GM18907 (cell line): Measurements from ENCODE around the gene C1GALT1.

ENCODE experiments used
- ATAC-seq: cut with Tn5 transposase; IDR thresholded peaks from one replicate; pipeline ENCODE4 v1.9.1; 2021; ENCODE audit warnings: mild to moderate bottlenecking, moderate library complexity; ENCODE audit not compliant: unreplicated experiment

Gene C1GALT1

DNA sequence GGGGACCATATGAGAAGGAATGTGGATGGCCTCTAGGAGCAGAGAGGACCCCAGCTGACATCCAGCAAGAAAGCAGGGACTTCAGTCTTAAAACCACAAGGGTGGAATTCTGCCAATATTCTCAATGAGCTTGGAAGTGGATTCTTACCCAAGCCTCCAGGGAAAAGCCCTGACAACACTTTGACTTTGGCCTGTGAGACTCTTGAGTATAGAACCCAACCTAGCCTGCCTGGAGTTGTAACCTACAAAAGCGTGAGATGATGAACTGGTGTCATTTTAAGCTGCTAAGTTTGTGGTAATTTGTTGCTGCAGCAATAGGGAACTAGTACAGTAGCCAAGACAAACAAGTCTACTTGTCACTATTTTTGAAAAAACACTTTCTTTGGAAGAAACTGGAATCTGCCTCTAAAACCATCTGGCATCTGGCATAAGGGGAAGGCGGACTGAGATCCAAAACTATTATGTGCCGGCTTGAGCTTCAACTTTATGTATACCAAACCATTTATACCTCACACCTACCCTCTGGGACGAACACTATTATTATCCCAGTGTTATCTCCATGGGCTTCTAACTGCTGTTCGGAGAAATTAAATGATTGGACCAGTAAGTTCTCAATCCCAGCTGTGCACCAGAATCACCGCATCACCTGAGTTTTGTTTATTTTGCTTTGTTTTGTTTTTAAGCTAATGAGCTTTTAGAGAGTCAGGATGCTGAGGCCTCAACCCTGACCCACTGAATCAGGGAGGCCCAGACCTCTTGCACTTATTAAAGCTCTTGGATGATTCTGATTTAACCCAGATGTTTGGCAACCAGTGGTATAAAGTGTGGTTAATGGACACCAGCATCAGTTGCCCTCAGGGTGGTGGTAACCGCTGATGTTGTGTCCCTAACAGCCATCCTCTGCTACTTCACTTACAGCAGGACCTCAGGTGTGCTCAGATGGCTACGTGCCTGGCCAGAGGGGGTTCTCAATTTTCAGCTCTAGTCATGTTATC lies 83.0 kb downstream of the C1GALT1 start:
- no peak for ATAC-seq

GRCh38 chr7:7266257-7266881 lies 84.0 kb downstream of the C1GALT1 start:
- ATAC-seq, result no peak

- ATAC-seq, result no peak
Observed at GRCh38 chr7:7271094-7271874, 88.9 kb downstream of the C1GALT1 start.

GRCh38 chr7:7272294-7272693 lies 90.0 kb downstream of the C1GALT1 start:
- ATAC-seq, result no peak

- no peak for ATAC-seq
Observed at GRCh38 chr7:7274782-7275181, 92.4 kb downstream of the C1GALT1 start.

- ATAC-seq, result no peak
Observed at GRCh38 chr7:7276161-7276560, 93.8 kb downstream of the C1GALT1 start.

GRCh38 chr7:7290429-7291122 lies 108.2 kb downstream of the C1GALT1 start:
- ATAC-seq, result no peak

- no peak for ATAC-seq
Observed at GRCh38 chr7:7292085-7292484, 109.7 kb downstream of the C1GALT1 start.

GRCh38 chr7:7292608-7293007 lies 110.3 kb downstream of the C1GALT1 start:
- no peak for ATAC-seq

DNA sequence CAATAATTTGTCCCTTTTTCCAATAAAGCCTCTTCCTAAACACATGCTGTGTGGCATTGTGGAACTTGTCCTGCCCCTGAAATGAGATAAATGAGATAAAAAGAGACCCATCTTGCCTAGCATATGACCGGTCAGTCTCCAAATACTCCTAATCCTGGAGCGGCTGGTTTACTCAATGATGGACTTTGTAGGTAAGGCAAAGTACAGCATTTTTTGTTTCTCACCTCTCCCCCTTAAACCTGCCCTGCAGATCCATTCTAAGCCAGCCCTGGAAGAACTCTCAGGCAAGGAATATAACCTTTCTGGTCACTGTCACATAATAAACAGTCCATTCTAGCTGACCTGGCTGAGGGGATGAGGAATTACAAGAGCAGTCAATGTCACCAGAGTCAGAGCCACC lies 110.7 kb downstream of the C1GALT1 start:
- no peak for ATAC-seq

DNA sequence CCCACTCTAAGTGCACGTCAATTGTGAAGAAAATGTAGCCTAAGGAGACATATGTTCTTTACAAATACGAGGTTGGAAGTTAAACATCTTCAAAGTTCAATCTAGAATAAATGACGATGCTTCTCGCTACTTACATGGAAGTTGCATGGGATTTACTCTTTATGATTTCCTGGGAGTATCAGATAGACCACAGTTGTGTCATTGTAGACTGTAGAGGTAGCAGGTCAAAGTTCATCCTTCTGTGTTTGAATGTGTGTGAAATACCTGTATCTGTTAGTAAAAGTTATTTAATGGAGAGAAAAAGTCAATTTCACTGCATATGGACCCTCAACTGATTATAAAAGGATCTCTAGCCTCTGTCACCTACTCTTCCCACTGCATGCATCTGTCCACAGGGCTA lies 112.6 kb downstream of the C1GALT1 start:
- ATAC-seq, result no peak
